GM23248 (cell line): ENCODE results near the gene DNAJB12.

Experiments
- EZH2 ChIP-seq: fragments of 200-600 bp; sonication (generic); IDR thresholded peaks from 2 replicates; pipeline ENCODE4 v1.6.1; 2018; ENCODE audit warnings: antibody characterized with exemption, mild to moderate bottlenecking; ENCODE audit not compliant: insufficient read depth, poor library complexity, severe bottlenecking
- EZH2phosphoT487 ChIP-seq: fragments of 200-600 bp; sonication (generic); IDR thresholded peaks from 2 replicates; pipeline ENCODE4 v1.6.1; 2018; ENCODE audit warnings: antibody characterized with exemption, moderate library complexity, mild to moderate bottlenecking, low read depth; ENCODE audit not compliant: insufficient read depth

GRCh38 chr10:72334825-72335393, 19.8 kb downstream of the DNAJB12 start:
- TF ChIP-seq EZH2 (no peak), EZH2phosphoT487 (no peak)
